ENCODE data around the gene MPZL1. TPM values are rescaled to one million over a fixed set of nuclear protein-coding genes. Genes with fewer than 3 reads are reported as not detected.
A peak's percentile ranks its signal among the peaks of the same experiment; 100 is the strongest.

MPZL1 gene
- 132 TPM for total RNA-seq
- long read RNA-seq, full-length matches to known transcripts: 137 of 166 reads
- long read RNA-seq, partial matches to known transcripts: 4 of 166 reads
- long read RNA-seq, other reads (novel, unspliced or antisense): 25 of 166 reads

- peak; percentile 98 for DNase-seq (ENCODE audit: low spot score)
Observed at GRCh38 chr1:167721617-167722151, at the start of gene MPZL1. MPZL1 (plus strand) TSS chr1:167721982; CDS start chr1:167722152, 170 bp downstream.

- DNase-seq (ENCODE audit: low spot score): no peak
Observed at GRCh38 chr1:167672831-167673230, 49.0 kb upstream of the MPZL1 start.

- DNase-seq (ENCODE audit: low spot score): no peak
Observed at GRCh38 chr1:167673265-167673664, 48.5 kb upstream of the MPZL1 start.

GRCh38 chr1:167674156-167674555 is 47.6 kb upstream of the MPZL1 start:
- DNase-seq (ENCODE audit: low spot score): no peak

- DNase-seq (ENCODE audit: low spot score): no peak
Observed at GRCh38 chr1:167675440-167675839, 46.3 kb upstream of the MPZL1 start.

GRCh38 chr1:167676205-167676915 is 45.4 kb upstream of the MPZL1 start:
- no peak for DNase-seq (ENCODE audit: low spot score)

- no peak for DNase-seq (ENCODE audit: low spot score)
Observed at GRCh38 chr1:167676916-167677848, 44.6 kb upstream of the MPZL1 start.

GRCh38 chr1:167678422-167678821 is 43.4 kb upstream of the MPZL1 start:
- DNase-seq (ENCODE audit: low spot score): no peak

GRCh38 chr1:167678838-167679237 is 42.9 kb upstream of the MPZL1 start:
- no peak for DNase-seq (ENCODE audit: low spot score)

- DNase-seq (ENCODE audit: low spot score): no peak
Observed at GRCh38 chr1:167679714-167680113, 42.1 kb upstream of the MPZL1 start.

- DNase-seq (ENCODE audit: low spot score): no peak
Observed at GRCh38 chr1:167681024-167681423, 40.8 kb upstream of the MPZL1 start.

- DNase-seq (ENCODE audit: low spot score): no peak
Observed at GRCh38 chr1:167681451-167682098, 40.2 kb upstream of the MPZL1 start.

GRCh38 chr1:167683226-167683625 is 38.6 kb upstream of the MPZL1 start:
- no peak for DNase-seq (ENCODE audit: low spot score)

GRCh38 chr1:167683641-167684502 is 37.9 kb upstream of the MPZL1 start:
- peak; percentile 85 for DNase-seq (ENCODE audit: low spot score)

- no peak for DNase-seq (ENCODE audit: low spot score)
Observed at GRCh38 chr1:167685844-167686243, 35.9 kb upstream of the MPZL1 start.

GRCh38 chr1:167687919-167688519 is 33.8 kb upstream of the MPZL1 start:
- no peak for DNase-seq (ENCODE audit: low spot score)

- no peak for DNase-seq (ENCODE audit: low spot score)
Observed at GRCh38 chr1:167689567-167689920, 32.2 kb upstream of the MPZL1 start.

- DNase-seq (ENCODE audit: low spot score): no peak
Observed at GRCh38 chr1:167690053-167690452, 31.7 kb upstream of the MPZL1 start.

- no peak for DNase-seq (ENCODE audit: low spot score)
Observed at GRCh38 chr1:167693425-167694045, 28.2 kb upstream of the MPZL1 start.

- DNase-seq (ENCODE audit: low spot score): no peak
Observed at GRCh38 chr1:167694691-167695090, 27.1 kb upstream of the MPZL1 start.
